DOHH2 (cell line): ENCODE results near the gene SERPINC1.
A peak's percentile ranks its signal among the peaks of the same experiment; 100 is the strongest.
"Not testable (repeated sequence)": the region's sequence is repeated elsewhere in the genome, so short reads cannot be mapped to it uniquely, and the experiment has no call there.

ENCODE experiments used
- H3F3A ChIP-seq: fragments of 200-600 bp; sonication (generic), shearing (Covaris generic); 2 replicates; pipeline ENCODE4 v1.6.0; 2016; ENCODE audit warnings: antibody characterized with exemption, mild to moderate bottlenecking; ENCODE audit not compliant: control insufficient read depth, insufficient read depth
- H3K27ac ChIP-seq: fragments of 200-600 bp; sonication (generic); 2 replicates; pipeline ENCODE4 v1.5.1; 2014; ENCODE audit warnings: low read depth, mild to moderate bottlenecking, low read length, moderate library complexity
- H3K27me3 ChIP-seq: fragments of 200-600 bp; sonication (generic); 2 replicates; pipeline ENCODE4 v1.6.1; 2014; ENCODE audit warnings: mild to moderate bottlenecking, low read length, mixed read lengths; ENCODE audit not compliant: control insufficient read depth
- H3K36me3 ChIP-seq: fragments of 200-600 bp; sonication (generic); 2 replicates; pipeline ENCODE4 v1.6.1; 2014; ENCODE audit warnings: mild to moderate bottlenecking, low read length, moderate library complexity, mixed read lengths; ENCODE audit not compliant: control insufficient read depth
- H3K4me1 ChIP-seq: fragments of 200-600 bp; sonication (generic); 2 replicates; pipeline ENCODE4 v1.6.1; 2014; ENCODE audit warnings: mild to moderate bottlenecking, low read length, mixed read lengths; ENCODE audit not compliant: control insufficient read depth
- H3K4me2 ChIP-seq: fragments of 200-600 bp; sonication (generic); 2 replicates; pipeline ENCODE4 v1.6.0; 2014; ENCODE audit warnings: mild to moderate bottlenecking, low read length, moderate library complexity
- H3K4me3 ChIP-seq: fragments of 200-600 bp; sonication (generic); 2 replicates; pipeline ENCODE4 v1.5.1; 2014; ENCODE audit warnings: mild to moderate bottlenecking, low read length, mixed read lengths
- H3K79me2 ChIP-seq: fragments of 200-600 bp; sonication (generic); 2 replicates; pipeline ENCODE4 v1.6.1; 2014; ENCODE audit warnings: mild to moderate bottlenecking, low read length, mixed read lengths; ENCODE audit not compliant: control insufficient read depth
- H3K9me2 ChIP-seq: fragments of 200-600 bp; sonication (generic); replicated peaks from 2 replicates; pipeline ENCODE4 v1.6.1; 2014; ENCODE audit warnings: mild to moderate bottlenecking, low read length, mixed read lengths; ENCODE audit not compliant: control insufficient read depth
- H3K9me3 ChIP-seq: fragments of 200-600 bp; sonication (generic); 2 replicates; pipeline ENCODE4 v1.6.1; 2014; ENCODE audit warnings: antibody characterized with exemption, low read length, mixed read lengths; ENCODE audit not compliant: control insufficient read depth, insufficient read depth
- H4K20me1 ChIP-seq: fragments of 200-600 bp; sonication (generic); 2 replicates; pipeline ENCODE4 v1.6.0; 2014; ENCODE audit warnings: low read depth, mild to moderate bottlenecking, antibody characterized with exemption, low read length, moderate library complexity; ENCODE audit not compliant: control insufficient read depth, insufficient read depth
- EZH2phosphoT487 ChIP-seq: fragments of 200-600 bp; sonication (generic); IDR thresholded peaks from 2 replicates; pipeline ENCODE4 v1.6.1; 2017; ENCODE audit warnings: borderline replicate concordance, mild to moderate bottlenecking, antibody characterized with exemption, low read length, moderate library complexity, mixed read lengths
- TF ChIP-seq, protein P1 (sequence below): fragments of 200-600 bp; sonication (generic); IDR thresholded peaks from one replicate; pipeline ENCODE4 v1.5.1; 2014; ENCODE audit warnings: antibody characterized with exemption, mild to moderate bottlenecking, low read depth, low read length; ENCODE audit not compliant: poor library complexity, severe bottlenecking

SERPINC1 gene

GRCh38 chr1:173861731-173862145 lies 55.4 kb downstream of the SERPINC1 start:
- Histone ChIP-seq H3K9me3 (no peaks in the 10 kb centered on the region), H3K4me2 (no peak overlapping the region), H3K4me3 (no peak overlapping the region), H3K9me2 (no peaks in the 10 kb centered on the region), H3K79me2 (peaks cover 26% of the 10 kb centered on the region), H3F3A (peaks cover 90% of the 10 kb centered on the region), H4K20me1 (peaks cover 25% of the 10 kb centered on the region; the same call in 1 of the 2 replicates), H3K4me1 (peaks cover 43% of the 10 kb centered on the region), H3K36me3 (peaks cover 85% of the 10 kb centered on the region), H3K27me3 (no peaks in the 10 kb centered on the region), H3K27ac (peak overlapping the region; percentile 94)
- TF ChIP-seq, protein P1, sequence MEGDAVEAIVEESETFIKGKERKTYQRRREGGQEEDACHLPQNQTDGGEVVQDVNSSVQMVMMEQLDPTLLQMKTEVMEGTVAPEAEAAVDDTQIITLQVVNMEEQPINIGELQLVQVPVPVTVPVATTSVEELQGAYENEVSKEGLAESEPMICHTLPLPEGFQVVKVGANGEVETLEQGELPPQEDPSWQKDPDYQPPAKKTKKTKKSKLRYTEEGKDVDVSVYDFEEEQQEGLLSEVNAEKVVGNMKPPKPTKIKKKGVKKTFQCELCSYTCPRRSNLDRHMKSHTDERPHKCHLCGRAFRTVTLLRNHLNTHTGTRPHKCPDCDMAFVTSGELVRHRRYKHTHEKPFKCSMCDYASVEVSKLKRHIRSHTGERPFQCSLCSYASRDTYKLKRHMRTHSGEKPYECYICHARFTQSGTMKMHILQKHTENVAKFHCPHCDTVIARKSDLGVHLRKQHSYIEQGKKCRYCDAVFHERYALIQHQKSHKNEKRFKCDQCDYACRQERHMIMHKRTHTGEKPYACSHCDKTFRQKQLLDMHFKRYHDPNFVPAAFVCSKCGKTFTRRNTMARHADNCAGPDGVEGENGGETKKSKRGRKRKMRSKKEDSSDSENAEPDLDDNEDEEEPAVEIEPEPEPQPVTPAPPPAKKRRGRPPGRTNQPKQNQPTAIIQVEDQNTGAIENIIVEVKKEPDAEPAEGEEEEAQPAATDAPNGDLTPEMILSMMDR = no peak
- TF ChIP-seq EZH2phosphoT487 = no peak

- peaks cover 82% of the 10 kb centered on the region for H3F3A ChIP-seq
- no peak for TF ChIP-seq EZH2phosphoT487
- TF ChIP-seq, protein P1 = no peak
Measured at GRCh38 chr1:173860065-173860464, 57.1 kb downstream of the SERPINC1 start.

GRCh38 chr1:173859547-173859946 lies 57.6 kb downstream of the SERPINC1 start:
- H3K9me3 ChIP-seq, H3K27ac ChIP-seq, H3K27me3 ChIP-seq, H3K9me2 ChIP-seq, H3K4me3 ChIP-seq, H3K4me2 ChIP-seq, H3K79me2 ChIP-seq: not testable (repeated sequence)
- H3K36me3 ChIP-seq = peaks cover 81% of the 10 kb centered on the region
- peaks cover 12% of the 10 kb centered on the region; the same call in 1 of the 2 replicates for H4K20me1 ChIP-seq
- peaks cover 21% of the 10 kb centered on the region for H3K4me1 ChIP-seq
- H3F3A ChIP-seq = peaks cover 79% of the 10 kb centered on the region

More at GRCh38 chr1:173860065-173860464, 57.1 kb downstream of the SERPINC1 start:
- Histone ChIP-seq H3K27ac (no peak overlapping the region), H3K4me2 (no peak overlapping the region), H3K27me3 (no peaks in the 10 kb centered on the region), H3K4me3 (no peak overlapping the region), H3K9me2 (no peaks in the 10 kb centered on the region), H4K20me1 (peaks cover 16% of the 10 kb centered on the region; the same call in 1 of the 2 replicates), H3K4me1 (peaks cover 26% of the 10 kb centered on the region), H3K9me3 (no peaks in the 10 kb centered on the region), H3K36me3 (peaks cover 83% of the 10 kb centered on the region), H3K79me2 (peaks cover 9% of the 10 kb centered on the region)

- Histone ChIP-seq H3K4me3 (no peak overlapping the region), H3K9me3 (no peaks in the 10 kb centered on the region), H3F3A (peaks cover 62% of the 10 kb centered on the region), H3K27ac (no peak overlapping the region), H3K4me1 (peaks cover under 1% of the 10 kb centered on the region; the same call in 1 of the 2 replicates), H3K9me2 (no peaks in the 10 kb centered on the region), H3K79me2 (no peaks in the 10 kb centered on the region), H3K36me3 (peaks cover 77% of the 10 kb centered on the region), H4K20me1 (no peaks in the 10 kb centered on the region), H3K27me3 (no peaks in the 10 kb centered on the region), H3K4me2 (no peak overlapping the region)
- TF ChIP-seq EZH2phosphoT487 = no peak
- TF ChIP-seq, protein P1 = no peak
Measured at GRCh38 chr1:173857363-173857917, 59.7 kb downstream of the SERPINC1 start.
